Activated CD8-positive, alpha-beta memory T cell treated with anti-CD3 and anti-CD28 coated beads for 36 hours (primary cell): Measurements from ENCODE around the gene LRRC55. TPM values are rescaled to one million over a fixed set of nuclear protein-coding genes. Genes with fewer than 3 reads are reported as not detected.
"Not testable (repeated sequence)": the region's sequence is repeated elsewhere in the genome, so short reads cannot be mapped to it uniquely, and the experiment has no call there.

Experiments
- CTCF ChIA-PET: fragments of 350-600 bp; sonication (Branson Sonifier 250); formaldehyde crosslinking; loops from one replicate; lab custom pipeline; 2021; ENCODE audit warnings: antibody characterized with exemption; lab: Charles Lee
- POLR2A ChIA-PET: fragments of 350-600 bp; sonication (Branson Sonifier 250); formaldehyde crosslinking; loops from one replicate; lab custom pipeline; 2021; ENCODE audit warnings: antibody characterized with exemption; lab: Charles Lee
- total RNA-seq, 2 experiments: library from RNA; stranded (reverse); gene quantifications; one replicate each; pipeline ENCODE4 v1.2.3, GENCODE V29; 2021

Gene LRRC55
- total RNA-seq, 2 experiments from 2014 or later, result not detected

GRCh38 chr11:57158599-57158998, 23.2 kb upstream of the LRRC55 start:
- CTCF ChIA-PET, result no interaction called here
- POLR2A ChIA-PET, result no interaction called here

GRCh38 chr11:57160665-57161064, 21.1 kb upstream of the LRRC55 start:
- CTCF ChIA-PET, result no interaction called here
- POLR2A ChIA-PET, result no interaction called here

- POLR2A ChIA-PET, result no interaction called here
- CTCF ChIA-PET, result interaction anchor here (0.7 kb wide), 1 partner anchor 1621 kb away, joined by 3 read pairs; no protein-coding TSS in a partner anchor
These were observed 20.4 kb upstream of the LRRC55 start for GRCh38 chr11:57161351-57161750.

GRCh38 chr11:57162179-57162898, 19.4 kb upstream of the LRRC55 start:
- ChIA-PET POLR2A (no interaction called here), CTCF (no interaction called here)

- CTCF ChIA-PET, result no interaction called here
- POLR2A ChIA-PET, result no interaction called here
These were observed 18.4 kb upstream of the LRRC55 start for GRCh38 chr11:57163160-57163868.

GRCh38 chr11:57164317-57164716, 17.4 kb upstream of the LRRC55 start:
- ChIA-PET CTCF (no interaction called here), POLR2A (no interaction called here)

GRCh38 chr11:57167125-57167846, 14.5 kb upstream of the LRRC55 start:
- POLR2A ChIA-PET, result no interaction called here
- CTCF ChIA-PET, result no interaction called here

- CTCF ChIA-PET, POLR2A ChIA-PET: not testable (repeated sequence)
These were observed 11.9 kb upstream of the LRRC55 start for GRCh38 chr11:57169732-57170313.

- CTCF ChIA-PET, result no interaction called here
- POLR2A ChIA-PET, result no interaction called here
These were observed 9.7 kb upstream of the LRRC55 start for GRCh38 chr11:57172031-57172430.

GRCh38 chr11:57174656-57175055, 7.1 kb upstream of the LRRC55 start:
- ChIA-PET POLR2A (no interaction called here), CTCF (no interaction called here)

GRCh38 chr11:57175478-57175877, 6.3 kb upstream of the LRRC55 start:
- POLR2A ChIA-PET, result no interaction called here

GRCh38 chr11:57178334-57178733, 3.4 kb upstream of the LRRC55 start:
- CTCF ChIA-PET, result no interaction called here

More at GRCh38 chr11:57175478-57175877, 6.3 kb upstream of the LRRC55 start:
- CTCF ChIA-PET, result interaction anchor here (0.6 kb wide), 1 partner anchor 546 kb away, joined by 3 read pairs; no protein-coding TSS in a partner anchor

GRCh38 chr11:57179681-57180080, 2.1 kb upstream of the LRRC55 start:
- ChIA-PET CTCF (no interaction called here), POLR2A (no interaction called here)

More at GRCh38 chr11:57178334-57178733, 3.4 kb upstream of the LRRC55 start:
- POLR2A ChIA-PET, result no interaction called here

- CTCF ChIA-PET, result no interaction called here
These were observed 1.6 kb upstream of the LRRC55 start for GRCh38 chr11:57180081-57180561.

GRCh38 chr11:57180964-57181363, 789 bp upstream of the LRRC55 start:
- POLR2A ChIA-PET, result no interaction called here
- CTCF ChIA-PET, result no interaction called here

More at GRCh38 chr11:57180081-57180561, 1.6 kb upstream of the LRRC55 start:
- POLR2A ChIA-PET, result no interaction called here

GRCh38 chr11:57182896-57183295, 1.1 kb downstream of the LRRC55 start:
- ChIA-PET CTCF (no interaction called here), POLR2A (no interaction called here)

- ChIA-PET POLR2A (no interaction called here), CTCF (no interaction called here)
These were observed 8.8 kb downstream of the LRRC55 start for GRCh38 chr11:57190548-57190947.

- CTCF ChIA-PET, result no interaction called here
These were observed 9.8 kb downstream of the LRRC55 start for GRCh38 chr11:57191311-57192219.

GRCh38 chr11:57192316-57192715, 10.6 kb downstream of the LRRC55 start:
- POLR2A ChIA-PET, result no interaction called here
- CTCF ChIA-PET, result no interaction called here

More at GRCh38 chr11:57191311-57192219, 9.8 kb downstream of the LRRC55 start:
- POLR2A ChIA-PET, result no interaction called here
